ENCODE data around the gene GNPDA1.

The GNPDA1 gene

DNA sequence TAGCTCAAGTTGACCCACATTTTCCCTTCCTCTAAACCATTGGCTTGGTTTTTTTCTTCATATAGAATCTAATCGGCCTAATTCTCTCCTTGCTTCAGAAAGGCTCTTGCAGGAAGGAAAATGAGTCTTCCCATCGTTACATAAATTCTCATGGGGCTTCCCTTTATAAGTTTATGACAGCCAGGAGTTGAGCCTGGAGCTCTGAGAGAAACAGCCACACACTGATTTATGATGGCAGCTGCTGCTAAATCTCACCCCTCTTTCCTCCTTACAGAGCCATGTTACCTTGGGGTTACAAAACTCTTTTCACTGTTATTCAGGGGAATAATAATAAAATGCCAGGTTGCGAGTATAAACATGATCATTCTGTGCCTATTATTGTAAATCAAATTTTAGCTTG lies 49.1 kb downstream of the GNPDA1 start:
- Mint-ChIP-seq H3K36me3 (ENCODE audit: low read depth) (no peaks in the 10 kb centered on the region), H3K4me3 (no peak overlapping the region), H3K27ac (no peak overlapping the region), H3K9me3 (no peaks in the 10 kb centered on the region), H3K27me3 (ENCODE audit: low read depth) (no peaks in the 10 kb centered on the region), H3K4me1 (ENCODE audit: low read depth) (peaks cover 32% of the 10 kb centered on the region)
- DNase-seq (ENCODE audit: low spot score): no peak

DNA sequence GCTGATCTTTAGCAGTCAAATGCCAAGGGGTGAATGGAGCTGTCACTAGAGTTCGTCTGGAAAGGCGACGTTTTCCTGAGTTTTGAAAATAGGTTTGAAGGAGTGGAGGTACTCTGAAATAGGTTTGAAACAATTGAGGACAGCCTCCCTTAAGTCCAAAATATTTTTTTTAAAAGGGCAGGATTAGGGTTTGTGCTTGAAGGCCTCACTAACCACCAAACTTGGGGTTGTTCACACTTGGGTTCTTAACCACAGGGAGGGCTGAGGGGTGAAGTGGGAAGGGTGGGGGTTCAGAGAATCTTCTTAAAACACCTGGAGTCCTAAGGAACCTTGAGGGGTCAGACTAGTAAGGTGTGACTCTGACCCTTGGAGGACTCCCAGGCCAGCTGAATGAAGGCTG lies 51.4 kb downstream of the GNPDA1 start:
- H3K4me3 Mint-ChIP-seq: peak overlapping the region; percentile 44
- H3K27me3 Mint-ChIP-seq (ENCODE audit: low read depth): no peaks in the 10 kb centered on the region
- peaks cover 37% of the 10 kb centered on the region for H3K4me1 Mint-ChIP-seq (ENCODE audit: low read depth)
- DNase-seq (ENCODE audit: low spot score): no peak
- no peaks in the 10 kb centered on the region for H3K36me3 Mint-ChIP-seq (ENCODE audit: low read depth)
- H3K27ac Mint-ChIP-seq: peak overlapping the region; percentile 84
- H3K9me3 Mint-ChIP-seq: no peaks in the 10 kb centered on the region

DNA sequence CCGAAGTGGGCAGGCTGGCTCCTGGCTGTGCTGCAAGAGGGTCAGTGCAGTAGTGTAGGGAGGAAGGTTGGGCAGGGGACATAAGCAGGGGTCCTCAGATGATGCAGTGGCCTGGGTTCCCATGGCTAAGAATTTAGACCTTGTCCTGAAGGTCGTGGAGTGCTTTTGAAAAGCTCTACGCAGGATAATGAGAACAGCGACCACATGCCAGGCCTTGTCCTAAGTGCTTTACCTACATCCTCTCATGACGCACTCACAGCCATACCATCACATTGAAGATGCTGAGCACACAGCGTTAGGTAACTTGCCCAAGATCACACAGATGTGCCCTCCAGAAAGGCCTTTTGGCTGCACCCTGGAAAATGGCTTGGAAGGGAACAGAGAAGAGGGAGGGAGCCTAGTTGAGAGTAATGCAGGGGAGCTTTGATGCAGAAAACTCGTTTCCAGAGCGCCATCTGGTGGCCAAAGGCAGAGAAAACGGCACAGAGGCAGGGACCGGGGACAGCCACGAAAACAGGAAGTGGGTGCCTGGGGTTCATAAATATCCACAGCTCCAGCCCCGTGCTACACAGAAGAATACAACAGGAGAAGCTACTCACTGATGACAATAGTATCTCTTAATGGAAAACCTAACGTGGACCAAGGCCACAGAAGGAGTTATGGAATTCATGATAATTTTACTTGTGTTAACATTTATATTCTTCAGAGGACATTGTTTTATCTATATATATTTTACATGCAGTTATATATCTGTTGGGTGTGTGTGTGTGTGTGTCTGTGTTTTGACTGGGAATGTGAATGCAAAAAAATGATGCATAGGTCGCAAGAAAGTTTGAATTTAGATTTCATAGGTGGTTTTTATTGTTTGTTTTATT lies 52.1 kb downstream of the GNPDA1 start:
- DNase-seq (ENCODE audit: low spot score): peak; percentile 81
- peak overlapping the region; percentile 84 for H3K27ac Mint-ChIP-seq
- H3K4me3 Mint-ChIP-seq: peak overlapping the region; percentile 44
- no peaks in the 10 kb centered on the region for H3K36me3 Mint-ChIP-seq (ENCODE audit: low read depth)
- peaks cover 37% of the 10 kb centered on the region for H3K4me1 Mint-ChIP-seq (ENCODE audit: low read depth)
- no peaks in the 10 kb centered on the region for H3K9me3 Mint-ChIP-seq
- no peaks in the 10 kb centered on the region for H3K27me3 Mint-ChIP-seq (ENCODE audit: low read depth)

DNA sequence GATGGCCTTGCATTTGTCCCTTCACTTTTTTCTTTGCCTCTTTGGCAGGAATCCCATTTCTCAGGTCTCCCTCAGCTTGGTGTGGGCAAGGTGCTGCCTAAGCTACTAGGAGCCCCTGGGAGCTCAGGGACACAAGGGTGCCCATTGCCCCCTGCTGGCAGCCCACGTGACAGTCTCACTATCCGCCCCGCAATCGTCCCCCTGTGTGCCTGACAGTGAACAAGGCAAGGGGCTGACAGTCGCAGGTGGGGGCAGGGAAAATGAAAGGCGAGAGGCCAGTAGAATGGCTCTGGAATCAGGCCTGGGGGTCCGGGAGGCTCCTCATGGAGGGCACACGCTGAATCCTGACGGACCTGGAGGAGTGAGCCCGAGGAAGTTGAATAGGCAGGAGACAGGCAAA lies 52.8 kb downstream of the GNPDA1 start:
- no peaks in the 10 kb centered on the region for H3K27me3 Mint-ChIP-seq (ENCODE audit: low read depth)
- H3K9me3 Mint-ChIP-seq: no peaks in the 10 kb centered on the region
- peaks cover 37% of the 10 kb centered on the region for H3K4me1 Mint-ChIP-seq (ENCODE audit: low read depth)
- no peaks in the 10 kb centered on the region for H3K36me3 Mint-ChIP-seq (ENCODE audit: low read depth)
- no peak overlapping the region for H3K4me3 Mint-ChIP-seq
- no peak for DNase-seq (ENCODE audit: low spot score)
- no peak overlapping the region for H3K27ac Mint-ChIP-seq

DNA sequence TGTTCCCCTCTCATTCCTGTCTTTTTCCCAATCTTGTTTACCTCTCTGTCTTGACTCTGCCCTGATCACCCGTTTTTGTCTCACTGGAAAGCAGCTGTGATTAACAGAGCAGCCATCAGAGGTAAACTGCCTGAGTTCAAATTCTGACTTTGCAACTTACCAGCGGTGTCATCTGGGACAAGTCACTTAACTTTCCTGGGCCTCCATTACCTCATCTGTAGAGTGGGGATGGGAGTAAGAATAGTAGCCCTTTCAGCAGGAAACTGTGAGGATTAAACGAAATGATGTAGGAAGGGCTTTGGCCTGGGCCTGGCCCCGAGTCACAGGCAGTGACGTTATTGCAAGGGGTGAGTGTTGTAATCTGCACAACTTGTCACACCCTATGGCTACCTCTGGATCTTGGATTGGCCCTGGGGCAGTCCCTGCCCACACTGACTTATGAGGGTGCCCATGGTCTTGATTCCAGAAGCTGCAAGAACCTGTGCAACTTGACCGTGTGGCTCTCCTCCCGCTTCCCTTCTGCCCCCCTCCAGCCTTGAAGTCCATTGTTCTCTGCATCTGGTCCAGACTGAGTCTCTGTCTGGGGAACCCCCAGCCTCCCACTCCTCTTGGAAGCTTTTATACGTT lies 54.2 kb downstream of the GNPDA1 start:
- H3K9me3 Mint-ChIP-seq: no peaks in the 10 kb centered on the region
- peaks cover 41% of the 10 kb centered on the region for H3K4me1 Mint-ChIP-seq (ENCODE audit: low read depth)
- peak overlapping the region; percentile 70 for H3K4me3 Mint-ChIP-seq
- peak; percentile 38 for DNase-seq (ENCODE audit: low spot score)
- H3K36me3 Mint-ChIP-seq (ENCODE audit: low read depth): no peaks in the 10 kb centered on the region
- no peaks in the 10 kb centered on the region for H3K27me3 Mint-ChIP-seq (ENCODE audit: low read depth)
- peak overlapping the region; percentile 83 for H3K27ac Mint-ChIP-seq

DNA sequence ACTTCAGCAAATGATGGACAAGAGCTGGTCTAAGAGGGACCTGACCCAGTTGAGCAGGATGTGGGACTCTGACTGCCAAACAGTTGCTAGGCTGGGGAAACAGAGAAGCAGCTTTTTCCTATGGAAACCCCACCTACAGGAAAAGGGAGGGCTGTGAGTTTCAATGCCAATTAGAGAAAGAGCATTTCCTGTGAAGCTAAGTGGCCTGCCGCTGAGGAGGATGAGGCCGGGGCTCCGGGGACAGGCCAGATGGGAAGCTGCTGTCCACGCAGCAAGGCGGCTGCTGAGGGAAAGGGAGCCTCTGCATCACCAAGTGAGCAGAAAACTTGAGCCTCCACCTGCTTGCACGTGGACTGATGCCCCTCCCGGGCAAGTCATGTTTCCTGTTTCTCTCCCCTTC lies 54.7 kb downstream of the GNPDA1 start, which contains the start of gene PCDH12:
Gene PCDH12, minus strand, starts transcription at position 90 of the 400 bp plus-strand sequence. CDS start 351 bp downstream, outside the sequence.
- H3K4me3 Mint-ChIP-seq: peak within 1 kb of the TSS; percentile 70
- peak; percentile 29 for DNase-seq (ENCODE audit: low spot score)

DNA sequence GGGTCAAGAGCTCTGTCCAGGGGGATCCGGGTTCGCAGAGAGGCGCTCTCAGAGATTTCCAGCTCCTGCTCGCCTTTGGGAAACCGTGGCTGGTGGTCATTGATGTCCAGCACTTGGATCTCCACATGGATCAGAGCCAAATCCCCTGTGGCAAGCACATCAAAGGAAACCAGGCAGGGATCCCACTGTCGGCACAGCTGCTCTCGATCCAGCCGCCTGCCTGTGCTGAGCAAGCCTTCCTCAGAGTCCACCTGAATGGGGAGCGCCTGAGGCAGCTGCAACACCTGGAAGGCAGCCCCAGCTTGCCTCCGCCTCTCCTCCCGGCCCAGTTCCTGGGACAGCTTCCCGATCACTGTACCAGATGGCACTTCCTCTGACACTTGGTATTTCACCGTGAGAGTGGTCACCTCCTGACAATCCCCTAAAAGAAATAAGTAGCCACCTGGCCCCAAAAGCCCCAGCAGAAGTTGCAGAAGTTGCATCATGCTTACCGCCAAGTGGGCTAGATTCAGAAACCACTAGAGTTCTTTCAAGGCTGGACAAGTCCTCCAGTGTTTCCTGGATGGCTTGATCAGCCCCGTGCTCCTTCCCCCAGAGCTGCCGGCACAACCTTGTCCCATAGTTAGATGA lies 55.3 kb downstream of the GNPDA1 start:
- DNase-seq (ENCODE audit: low spot score): no peak
- Mint-ChIP-seq H3K27ac (peak overlapping the region; percentile 83), H3K4me1 (ENCODE audit: low read depth) (peaks cover 41% of the 10 kb centered on the region)

More for the DNA sequence above, 54.7 kb downstream of the GNPDA1 start, which contains the start of gene PCDH12:
- Mint-ChIP-seq H3K27ac (peak within 1 kb of the TSS; percentile 83), H3K9me3 (no peaks in the 10 kb centered on the region), H3K36me3 (ENCODE audit: low read depth) (no peaks in the 10 kb centered on the region), H3K4me1 (ENCODE audit: low read depth) (peaks cover 41% of the 10 kb centered on the region), H3K27me3 (ENCODE audit: low read depth) (no peaks in the 10 kb centered on the region)

DNA sequence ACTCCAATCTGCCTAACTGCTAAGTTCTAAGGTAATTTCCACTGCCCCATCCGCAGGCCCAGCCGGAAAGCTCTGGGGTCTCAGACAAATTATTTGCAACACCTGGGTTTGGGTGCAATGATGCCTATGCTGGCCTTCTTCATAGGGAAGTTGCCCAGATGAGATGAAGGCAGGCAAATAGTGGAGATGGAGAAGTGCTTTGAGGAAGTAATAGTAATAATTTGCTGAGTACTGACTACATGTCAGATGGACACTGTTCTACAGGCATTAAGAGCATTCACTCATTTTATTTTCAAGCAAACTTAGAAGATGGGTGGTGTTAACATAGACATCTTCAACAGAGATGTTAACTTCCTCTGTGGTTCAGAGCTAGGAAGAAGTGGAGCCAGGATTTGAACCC lies 58.6 kb downstream of the GNPDA1 start:
- H3K4me3 Mint-ChIP-seq: no peak overlapping the region
- no peak overlapping the region for H3K27ac Mint-ChIP-seq
- H3K4me1 Mint-ChIP-seq (ENCODE audit: low read depth): peaks cover 30% of the 10 kb centered on the region
- H3K36me3 Mint-ChIP-seq (ENCODE audit: low read depth): no peaks in the 10 kb centered on the region
- no peaks in the 10 kb centered on the region for H3K27me3 Mint-ChIP-seq (ENCODE audit: low read depth)
- no peak for DNase-seq (ENCODE audit: low spot score)
- no peaks in the 10 kb centered on the region for H3K9me3 Mint-ChIP-seq

More for the DNA sequence above, 55.3 kb downstream of the GNPDA1 start:
- Mint-ChIP-seq H3K4me3 (peak overlapping the region; percentile 70), H3K27me3 (ENCODE audit: low read depth) (no peaks in the 10 kb centered on the region), H3K9me3 (no peaks in the 10 kb centered on the region), H3K36me3 (ENCODE audit: low read depth) (no peaks in the 10 kb centered on the region)

DNA sequence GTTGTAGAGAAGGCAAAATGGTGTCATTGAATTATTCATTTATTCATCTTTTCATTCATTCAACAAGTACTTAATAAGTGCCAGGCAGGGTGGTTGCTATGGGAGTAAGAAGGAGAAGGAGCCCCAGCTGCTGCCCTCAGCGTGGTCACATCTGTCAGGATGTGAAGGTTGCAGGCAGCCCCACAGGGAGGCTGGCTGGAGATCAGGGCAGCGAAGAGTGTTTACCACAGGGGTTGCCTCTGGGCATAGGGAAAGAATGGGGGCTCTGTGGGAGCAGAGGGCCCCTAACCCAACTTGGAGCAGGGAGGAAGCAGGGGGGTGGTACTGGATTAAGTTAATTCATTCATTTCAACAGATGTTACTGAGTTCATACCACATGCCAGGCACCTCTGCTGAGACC lies 60.8 kb downstream of the GNPDA1 start:
- Mint-ChIP-seq H3K36me3 (ENCODE audit: low read depth) (no peaks in the 10 kb centered on the region), H3K27ac (no peak overlapping the region), H3K27me3 (ENCODE audit: low read depth) (no peaks in the 10 kb centered on the region), H3K4me1 (ENCODE audit: low read depth) (peaks cover 13% of the 10 kb centered on the region), H3K9me3 (no peaks in the 10 kb centered on the region), H3K4me3 (peak overlapping the region; percentile 45)
- no peak for DNase-seq (ENCODE audit: low spot score)

DNA sequence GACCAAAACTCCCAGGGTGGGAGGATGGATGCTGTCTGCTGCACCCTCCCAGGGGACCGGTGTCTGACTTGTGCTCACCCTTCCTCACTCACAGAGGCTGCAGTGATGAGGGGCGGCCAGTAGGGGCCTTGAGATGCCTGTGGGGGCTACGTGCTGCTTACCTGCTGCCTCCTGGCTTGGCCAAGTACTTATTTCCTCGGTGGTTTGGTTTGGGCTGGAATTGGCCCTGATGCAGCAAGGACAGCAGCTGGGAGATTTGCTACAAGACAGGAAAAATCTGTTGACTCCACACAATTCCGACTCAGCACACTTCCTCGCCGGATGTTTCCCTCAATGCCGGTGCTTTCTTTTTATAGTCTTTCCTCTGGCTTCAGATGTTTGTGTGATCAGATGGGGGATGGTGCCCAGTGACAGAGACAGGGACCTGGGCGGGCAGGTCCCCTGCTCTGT lies 61.5 kb downstream of the GNPDA1 start:
- H3K4me3 Mint-ChIP-seq: peak overlapping the region; percentile 45
- H3K36me3 Mint-ChIP-seq (ENCODE audit: low read depth): no peaks in the 10 kb centered on the region
- H3K9me3 Mint-ChIP-seq: no peaks in the 10 kb centered on the region
- peak overlapping the region; percentile 26 for H3K27ac Mint-ChIP-seq
- peaks cover 13% of the 10 kb centered on the region for H3K4me1 Mint-ChIP-seq (ENCODE audit: low read depth)
- no peak for DNase-seq (ENCODE audit: low spot score)
- H3K27me3 Mint-ChIP-seq (ENCODE audit: low read depth): no peaks in the 10 kb centered on the region
